CD4-positive, alpha-beta T cell treated with Interferon gamma for 1 hour (primary cell): ENCODE data around the gene RPL10A.
"Not testable (repeated sequence)": the region's sequence is repeated elsewhere in the genome, so short reads cannot be mapped to it uniquely, and the experiment has no call there.

Source experiments
- DNase-seq: peaks from one replicate; pipeline ENCODE4 v3.0.0-alpha.2; 2020

The RPL10A gene

GRCh38 chr6:35515939-35516338 is 47.7 kb downstream of the RPL10A start:
- DNase-seq: not testable (repeated sequence)

GRCh38 chr6:35516712-35517111 is 48.5 kb downstream of the RPL10A start:
- no peak for DNase-seq

- DNase-seq: not testable (repeated sequence)
These were observed 49.8 kb downstream of the RPL10A start for GRCh38 chr6:35517978-35518377.

- DNase-seq: no peak
These were observed 50.5 kb downstream of the RPL10A start for GRCh38 chr6:35518566-35519312.

- DNase-seq: no peak
These were observed 51.3 kb downstream of the RPL10A start for GRCh38 chr6:35519313-35520015.
